ENCODE results near the gene KLHDC4. TPM values are rescaled to one million over a fixed set of nuclear protein-coding genes. Genes with fewer than 3 reads are reported as not detected.

KLHDC4 gene
- total RNA-seq, 1 donor from 2014 or later, result 38.8 TPM

DNA sequence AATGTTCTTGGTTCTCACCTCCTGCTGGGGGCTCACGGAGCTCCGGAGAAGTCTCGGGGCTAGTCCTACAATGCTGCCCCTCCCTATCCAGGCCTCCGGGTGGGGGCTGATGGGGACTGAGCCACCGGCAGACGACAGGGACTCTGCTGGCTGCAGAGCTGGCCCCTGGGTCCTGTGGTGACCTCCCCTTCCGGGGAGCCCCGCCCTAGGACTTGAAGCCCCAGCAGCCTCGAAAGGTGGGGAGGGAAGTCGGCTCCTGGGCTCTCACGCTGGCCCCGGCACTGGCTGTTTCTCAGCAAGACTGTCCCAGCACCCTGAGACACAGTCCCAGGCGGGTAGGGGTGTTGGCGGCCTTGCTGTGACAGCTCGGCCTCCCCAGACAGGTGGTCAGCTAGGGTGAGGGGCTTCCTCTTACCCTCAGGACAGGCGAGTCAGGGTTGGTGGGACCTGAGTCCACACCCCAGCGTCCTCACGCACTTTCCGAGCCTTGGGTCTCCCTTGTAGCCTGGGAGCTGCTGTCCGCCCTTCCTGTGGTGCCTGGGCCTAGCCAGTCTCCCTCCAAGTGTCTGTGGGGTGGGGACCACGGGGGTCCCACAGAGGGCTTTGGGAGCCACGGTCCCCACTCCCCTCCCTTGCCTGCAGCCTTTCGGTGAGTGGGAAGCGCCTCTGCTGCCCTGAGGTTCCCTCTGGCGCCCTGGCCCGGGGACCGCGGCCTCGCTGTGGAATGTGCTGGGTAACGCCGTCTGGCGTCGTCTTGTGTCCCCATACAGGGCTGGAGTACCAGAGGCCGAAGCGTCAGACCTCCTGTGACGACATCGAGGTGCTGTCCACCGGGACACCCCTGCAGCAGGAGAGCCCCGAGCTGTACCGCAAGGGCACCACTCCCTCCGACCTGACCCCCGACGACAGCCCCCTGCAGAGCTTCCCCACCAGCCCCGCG lies 76.6 kb downstream of the KLHDC4 start:
- Histone ChIP-seq H3K4me3 (no peak overlapping the region), H3K36me3 (no peaks in the 10 kb centered on the region), H3K4me1 (no peaks in the 10 kb centered on the region), H3K27ac (no peak overlapping the region), H3K9me3 (no peaks in the 10 kb centered on the region), H3K27me3 (peaks cover 11% of the 10 kb centered on the region)
- TF ChIP-seq, protein P1, sequence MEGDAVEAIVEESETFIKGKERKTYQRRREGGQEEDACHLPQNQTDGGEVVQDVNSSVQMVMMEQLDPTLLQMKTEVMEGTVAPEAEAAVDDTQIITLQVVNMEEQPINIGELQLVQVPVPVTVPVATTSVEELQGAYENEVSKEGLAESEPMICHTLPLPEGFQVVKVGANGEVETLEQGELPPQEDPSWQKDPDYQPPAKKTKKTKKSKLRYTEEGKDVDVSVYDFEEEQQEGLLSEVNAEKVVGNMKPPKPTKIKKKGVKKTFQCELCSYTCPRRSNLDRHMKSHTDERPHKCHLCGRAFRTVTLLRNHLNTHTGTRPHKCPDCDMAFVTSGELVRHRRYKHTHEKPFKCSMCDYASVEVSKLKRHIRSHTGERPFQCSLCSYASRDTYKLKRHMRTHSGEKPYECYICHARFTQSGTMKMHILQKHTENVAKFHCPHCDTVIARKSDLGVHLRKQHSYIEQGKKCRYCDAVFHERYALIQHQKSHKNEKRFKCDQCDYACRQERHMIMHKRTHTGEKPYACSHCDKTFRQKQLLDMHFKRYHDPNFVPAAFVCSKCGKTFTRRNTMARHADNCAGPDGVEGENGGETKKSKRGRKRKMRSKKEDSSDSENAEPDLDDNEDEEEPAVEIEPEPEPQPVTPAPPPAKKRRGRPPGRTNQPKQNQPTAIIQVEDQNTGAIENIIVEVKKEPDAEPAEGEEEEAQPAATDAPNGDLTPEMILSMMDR (IDR thresholded peaks at IDR 0.05), result no peak
- DNase-seq, result no peak
- intact Hi-C loops (cut with DNase I), result no loop called here
- no peak for ATAC-seq

DNA sequence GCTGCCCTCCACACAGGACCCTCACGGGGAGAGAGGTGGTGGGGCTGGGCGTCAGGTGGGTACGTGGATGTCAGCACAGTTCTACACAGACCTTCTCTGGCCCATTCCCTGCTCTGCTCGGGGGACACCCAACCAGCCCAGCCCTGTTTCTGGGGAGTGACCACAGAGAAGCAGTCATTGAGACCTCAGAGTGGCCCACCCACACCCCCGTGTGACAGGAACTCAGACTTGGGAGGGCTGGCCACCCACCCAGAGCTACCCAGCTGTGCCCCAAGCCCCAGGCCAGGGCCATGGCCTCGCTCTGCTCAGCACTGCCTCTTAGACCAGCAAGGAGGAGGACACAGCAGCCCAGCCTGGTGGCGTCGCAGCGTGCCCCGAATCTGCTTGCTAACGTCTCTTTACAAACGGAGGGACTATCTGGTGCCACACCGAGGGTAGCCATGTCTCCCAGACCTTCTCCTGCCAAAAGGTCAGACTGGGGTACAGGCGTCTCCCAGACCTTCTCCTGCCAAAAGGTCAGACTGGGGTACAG lies 77.7 kb downstream of the KLHDC4 start:
- no peak overlapping the region for H3K4me3 ChIP-seq

DNA sequence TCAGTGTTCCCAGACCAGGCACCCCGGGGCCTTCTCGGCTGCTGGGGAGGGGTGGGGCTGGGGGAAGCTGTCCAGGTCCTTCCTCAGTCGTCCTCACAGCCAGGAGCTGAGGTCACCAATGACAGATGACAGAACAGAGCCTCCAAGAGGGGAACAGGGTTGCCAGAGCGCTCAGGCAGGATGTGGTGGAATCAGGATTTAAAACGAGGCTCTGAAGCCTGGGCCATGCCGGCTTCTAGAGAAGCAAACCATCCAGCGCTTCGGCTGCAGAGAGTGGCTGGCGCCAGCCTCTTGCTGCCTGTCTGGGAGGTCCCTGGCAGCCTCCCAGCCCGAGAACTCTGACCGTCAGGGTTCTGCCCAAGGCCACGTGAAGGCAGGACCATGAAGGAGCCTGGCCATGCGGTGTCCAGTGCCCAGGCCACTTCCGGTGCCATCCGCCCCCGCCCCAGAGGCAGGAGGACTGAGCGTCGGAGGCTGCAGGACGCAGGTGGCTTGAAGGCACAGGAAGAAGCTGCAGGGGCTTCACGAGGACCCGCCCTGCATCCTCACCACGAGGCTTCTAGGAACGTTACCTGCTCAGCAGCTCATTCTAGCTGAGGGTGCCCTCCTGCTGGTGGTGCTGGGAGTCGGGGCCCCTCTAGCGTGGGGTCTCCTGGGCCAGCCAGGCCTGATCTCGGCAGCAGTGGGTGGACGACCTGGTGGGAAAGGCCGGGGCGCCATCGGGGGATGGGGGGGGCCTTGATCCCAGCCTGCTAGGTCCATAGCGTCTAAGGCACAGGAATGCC lies 78.5 kb downstream of the KLHDC4 start:
- no peaks in the 10 kb centered on the region for H3K4me1 ChIP-seq
- H3K9me3 ChIP-seq, result no peaks in the 10 kb centered on the region
- no peak overlapping the region for H3K4me3 ChIP-seq
- intact Hi-C loops (cut with DNase I), result no loop called here
- TF ChIP-seq, protein P1 (IDR thresholded peaks at IDR 0.05), result no peak
- ATAC-seq, result no peak
- no peaks in the 10 kb centered on the region for H3K36me3 ChIP-seq
- H3K27ac ChIP-seq, result no peak overlapping the region
- DNase-seq, result no peak
- H3K27me3 ChIP-seq, result peaks cover 11% of the 10 kb centered on the region

More for the DNA sequence above, 77.7 kb downstream of the KLHDC4 start:
- Histone ChIP-seq H3K27me3 (peaks cover 11% of the 10 kb centered on the region), H3K36me3 (no peaks in the 10 kb centered on the region), H3K9me3 (no peaks in the 10 kb centered on the region), H3K4me1 (no peaks in the 10 kb centered on the region), H3K27ac (no peak overlapping the region)
- no peak for ATAC-seq
- no peak for DNase-seq
- TF ChIP-seq, protein P1 (IDR thresholded peaks at IDR 0.05), result no peak
- intact Hi-C loops (cut with DNase I), result no loop called here

DNA sequence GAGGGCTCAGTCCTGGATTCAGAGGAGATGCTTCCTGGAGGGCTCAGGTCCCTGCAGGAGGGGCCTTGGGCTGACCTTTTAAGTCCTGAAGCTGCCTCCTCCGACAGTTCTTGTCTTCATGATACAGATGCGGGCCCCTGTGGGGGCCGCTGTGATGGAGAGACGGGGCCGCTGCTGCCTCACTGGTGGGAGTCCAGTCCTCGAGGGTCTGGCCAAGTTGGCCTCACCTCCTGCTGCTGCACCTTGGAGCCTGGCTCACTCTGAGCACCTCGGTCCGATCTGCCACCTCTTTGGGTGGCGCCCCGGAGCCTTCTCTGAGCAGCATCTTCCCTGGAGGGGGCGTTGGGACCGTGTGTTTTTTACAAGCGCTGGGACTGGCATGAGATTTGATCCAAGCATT lies 79.1 kb downstream of the KLHDC4 start:
- ATAC-seq (no peak), DNase-seq (no peak)
- Histone ChIP-seq H3K36me3 (no peaks in the 10 kb centered on the region), H3K27me3 (peaks cover 11% of the 10 kb centered on the region), H3K4me3 (no peak overlapping the region), H3K9me3 (no peaks in the 10 kb centered on the region), H3K4me1 (no peaks in the 10 kb centered on the region), H3K27ac (no peak overlapping the region)
- intact Hi-C loops (cut with DNase I), result no loop called here
- TF ChIP-seq, protein P1 (IDR thresholded peaks at IDR 0.05), result no peak

DNA sequence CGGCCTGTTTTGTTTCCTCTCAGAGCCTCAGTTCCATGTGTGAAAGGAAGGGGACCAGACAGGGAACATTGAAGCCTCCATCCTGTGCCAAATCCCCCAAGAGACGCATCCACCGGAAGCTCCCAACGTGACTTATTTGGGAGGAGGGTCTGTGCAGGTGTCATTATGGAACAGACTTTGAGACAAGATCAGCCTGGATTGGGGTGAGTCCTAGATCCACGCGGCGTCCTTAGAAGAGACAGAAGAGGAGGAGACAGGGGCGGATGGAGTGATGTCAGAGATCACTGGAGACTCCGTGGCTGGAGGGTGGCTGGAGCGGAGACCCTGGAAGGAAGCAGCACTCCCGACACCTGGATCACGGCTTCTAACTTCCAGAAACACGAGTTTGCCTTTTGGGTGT lies 80.0 kb downstream of the KLHDC4 start:
- Histone ChIP-seq H3K27ac (no peak overlapping the region), H3K36me3 (no peaks in the 10 kb centered on the region), H3K4me3 (no peak overlapping the region), H3K9me3 (no peaks in the 10 kb centered on the region), H3K27me3 (peaks cover 11% of the 10 kb centered on the region), H3K4me1 (no peaks in the 10 kb centered on the region)
- ATAC-seq (no peak), DNase-seq (no peak)
- TF ChIP-seq, protein P1 (IDR thresholded peaks at IDR 0.05), result no peak
- intact Hi-C loops (cut with DNase I), result no loop called here
